Thymus (tissue), 11 donors: ENCODE measurements around the gene BAZ2B. TPM values are rescaled to one million over a fixed set of nuclear protein-coding genes. Genes with fewer than 3 reads are reported as not detected.
"Not testable (repeated sequence)": the region's sequence is repeated elsewhere in the genome, so short reads cannot be mapped to it uniquely, and the experiment has no call there.

ENCODE experiments used
- DNase-seq, 9 donors: peaks; one replicate each; pipeline ENCODE4 v3.0.0-alpha.2; 2013; ENCODE audit warnings: low spot score in 9 of 9, low read depth in 6 of 9, missing footprints in 1 of 9
- H3K27ac ChIP-seq, 2 donors: one replicate each; pipeline ENCODE4 v1.5.1; 2013; ENCODE audit warnings: control low read depth in 1 of 2, low read depth in 1 of 2, low read length in 1 of 2, mild to moderate bottlenecking in 1 of 2, moderate library complexity in 1 of 2
- H3K27me3 ChIP-seq, 2 donors: one replicate each; pipeline ENCODE4 v1.5.1; 2013; ENCODE audit warnings: low read length in 1 of 2; ENCODE audit not compliant: control insufficient read depth in 2 of 2, insufficient read depth in 1 of 2
- H3K36me3 ChIP-seq, 2 donors: one replicate each; pipeline ENCODE4 v1.5.1; 2013; ENCODE audit warnings: low read length in 1 of 2, mild to moderate bottlenecking in 1 of 2, moderate library complexity in 1 of 2; ENCODE audit not compliant: control insufficient read depth in 2 of 2, insufficient read depth in 2 of 2
- H3K4me1 ChIP-seq, 2 donors: one replicate each; pipeline ENCODE4 v1.5.1; 2013; ENCODE audit warnings: low read length in 2 of 2; ENCODE audit not compliant: control insufficient read depth in 2 of 2, insufficient read depth in 2 of 2
- H3K4me3 ChIP-seq, 2 donors: one replicate each; pipeline ENCODE4 v1.5.1; 2013; ENCODE audit warnings: low read length in 2 of 2, control low read depth in 1 of 2, mild to moderate bottlenecking in 1 of 2
- H3K9me3 ChIP-seq, 2 donors: one replicate each; pipeline ENCODE4 v1.5.1; 2013; ENCODE audit warnings: low read length in 1 of 2, mild to moderate bottlenecking in 1 of 2; ENCODE audit not compliant: control insufficient read depth in 2 of 2, insufficient read depth in 1 of 2
- WGBS: extraction: QIAGEN DNeasy Blood & Tissue Kit; methylation state at CpG from one replicate; pipeline ENCODE4 v1.1.7; 2013; 5-methylcytosine and 5-hydroxymethylcytosine counted together
- polyA plus RNA-seq: library from polyadenylated mRNA; stranded (reverse); fragments of 200-250 nt; gene quantifications from one replicate; pipeline ENCODE4 v1.2.3, GENCODE V29; 2013
- total RNA-seq: library from RNA; stranded (reverse); fragments of 120-200 nt; gene quantifications from one replicate; pipeline ENCODE4 v1.2.4, GENCODE V29; 2013
- donor health status: healthy.

The BAZ2B gene
- total and polyA plus RNA-seq, 2 donors: 16.9 to 43.3 TPM

GRCh38 chr2:159427048-159427447 is 189.3 kb downstream of the BAZ2B start:
- H3K27ac ChIP-seq: no peak overlapping the region
- 93% methylated on average over 2 of the region's 2 CpGs for WGBS
- H3K4me1 ChIP-seq: no peaks in the 10 kb centered on the region
- H3K36me3 ChIP-seq: peaks cover 0 to 3% of the 10 kb centered on the region in 2 donors
- H3K27me3 ChIP-seq: no peaks in the 10 kb centered on the region
- no peak overlapping the region for H3K4me3 ChIP-seq
- peak in 6 of 9 donors; percentile 4 to 46 (median 26) for DNase-seq
- no peaks in the 10 kb centered on the region for H3K9me3 ChIP-seq

- no peaks in the 10 kb centered on the region for H3K9me3 ChIP-seq
- H3K36me3 ChIP-seq: peaks cover 0 to 5% of the 10 kb centered on the region in 2 donors
- no peaks in the 10 kb centered on the region for H3K4me1 ChIP-seq
- no peak overlapping the region for H3K27ac ChIP-seq
- H3K4me3 ChIP-seq: no peak overlapping the region
- no peaks in the 10 kb centered on the region for H3K27me3 ChIP-seq
- WGBS: 98% methylated on average over 2 of the region's 2 CpGs
- DNase-seq: no peak
Measured at GRCh38 chr2:159419403-159419802, 196.9 kb downstream of the BAZ2B start.

- 90% methylated on average over 1 of the region's 1 CpG for WGBS
- Histone ChIP-seq H3K4me3 (no peak overlapping the region), H3K4me1 (no peaks in the 10 kb centered on the region), H3K27ac (no peak overlapping the region), H3K9me3 (no peaks in the 10 kb centered on the region), H3K27me3 (no peaks in the 10 kb centered on the region), H3K36me3 (peaks cover 0 to 9% of the 10 kb centered on the region in 2 donors)
- DNase-seq: no peak
Measured at GRCh38 chr2:159411460-159411859, 204.9 kb downstream of the BAZ2B start.

- H3K9me3 ChIP-seq: no peaks in the 10 kb centered on the region
- DNase-seq: no peak
- H3K27me3 ChIP-seq: no peaks in the 10 kb centered on the region
- WGBS: 95% methylated on average over 5 of the region's 5 CpGs
- H3K36me3 ChIP-seq: peaks cover 0 to 13% of the 10 kb centered on the region in 2 donors
- H3K4me3 ChIP-seq: no peak overlapping the region
- H3K27ac ChIP-seq: no peak overlapping the region
- no peaks in the 10 kb centered on the region for H3K4me1 ChIP-seq
Measured at GRCh38 chr2:159410276-159410675, 206.1 kb downstream of the BAZ2B start.

- no peak overlapping the region for H3K4me3 ChIP-seq
- 94% methylated on average over 3 of the region's 3 CpGs for WGBS
- H3K4me1 ChIP-seq: no peaks in the 10 kb centered on the region
- DNase-seq: no peak
- H3K9me3 ChIP-seq: no peaks in the 10 kb centered on the region
- no peak overlapping the region for H3K27ac ChIP-seq
- peaks cover 0 to 16% of the 10 kb centered on the region in 2 donors for H3K36me3 ChIP-seq
- no peaks in the 10 kb centered on the region for H3K27me3 ChIP-seq
Measured at GRCh38 chr2:159409116-159409800, 207.1 kb downstream of the BAZ2B start.

- H3K27ac ChIP-seq: no peak overlapping the region
- no peaks in the 10 kb centered on the region for H3K4me1 ChIP-seq
- H3K4me3 ChIP-seq: no peak overlapping the region
- 98% methylated on average over 2 of the region's 2 CpGs for WGBS
- DNase-seq: no peak
- peaks cover 0 to 11% of the 10 kb centered on the region in 2 donors for H3K36me3 ChIP-seq
- H3K9me3 ChIP-seq: no peaks in the 10 kb centered on the region
- H3K27me3 ChIP-seq: no peaks in the 10 kb centered on the region
Measured at GRCh38 chr2:159402790-159403189, 213.6 kb downstream of the BAZ2B start.

GRCh38 chr2:159402160-159402559 is 214.2 kb downstream of the BAZ2B start:
- not testable (repeated sequence) for H3K27me3 ChIP-seq, H3K4me3 ChIP-seq, H3K9me3 ChIP-seq, DNase-seq, H3K4me1 ChIP-seq, H3K27ac ChIP-seq
- 99% methylated on average over 5 of the region's 5 CpGs for WGBS
- peaks cover 0 to 11% of the 10 kb centered on the region in 2 donors for H3K36me3 ChIP-seq

- Histone ChIP-seq H3K4me3 (no peak overlapping the region), H3K36me3 (peaks cover 0 to 6% of the 10 kb centered on the region in 2 donors), H3K9me3 (no peaks in the 10 kb centered on the region), H3K27me3 (no peaks in the 10 kb centered on the region), H3K27ac (no peak overlapping the region), H3K4me1 (no peaks in the 10 kb centered on the region)
- 96% methylated on average over 5 of the region's 5 CpGs for WGBS
- DNase-seq: no peak
Measured at GRCh38 chr2:159399716-159400415, 216.5 kb downstream of the BAZ2B start.

- DNase-seq: peak in 1 of 9 donors; percentile 6
- Histone ChIP-seq H3K27me3 (no peaks in the 10 kb centered on the region), H3K27ac (no peak overlapping the region), H3K9me3 (no peaks in the 10 kb centered on the region), H3K36me3 (no peaks in the 10 kb centered on the region), H3K4me1 (no peaks in the 10 kb centered on the region), H3K4me3 (no peak overlapping the region)
- WGBS: 93% methylated on average over 1 of the region's 1 CpG
Measured at GRCh38 chr2:159396799-159397198, 219.5 kb downstream of the BAZ2B start.
